HepG2 (cell line): ENCODE measurements around the gene CEMP1. TPM values are rescaled to one million over a fixed set of nuclear protein-coding genes. Genes with fewer than 3 reads are reported as not detected.

ENCODE experiments used
- AGO2 ChIP-seq: fragments of 200-400 bp; formaldehyde crosslinking; optimal IDR thresholded peaks from 2 replicates; pipeline ENCODE3; 2017; ENCODE audit warnings: mild to moderate bottlenecking, low read depth, low read length, moderate library complexity
- ATRX ChIP-seq: sonication (generic); formaldehyde crosslinking; IDR thresholded peaks from 2 replicates; pipeline ENCODE4 v1.4.0; 2020; ENCODE audit warnings: missing genetic modification reagents, borderline replicate concordance
- BCL3 ChIP-seq: sonication (generic); formaldehyde crosslinking; IDR thresholded peaks from 2 replicates; pipeline ENCODE4 v1.5.1; 2020; ENCODE audit warnings: mild to moderate bottlenecking, missing genetic modification reagents, moderate library complexity
- DRAP1 ChIP-seq: IDR thresholded peaks from 2 replicates; pipeline ENCODE4 v1.6.1; 2016; ENCODE audit warnings: missing genetic modification reagents, missing compliant biosample characterization
- EEA1 ChIP-seq: sonication (generic); formaldehyde crosslinking; IDR thresholded peaks from 2 replicates; pipeline ENCODE4 v1.5.1; 2020; ENCODE audit warnings: mild to moderate bottlenecking, missing genetic modification reagents, borderline replicate concordance
- EHMT2 ChIP-seq: fragments of 200-600 bp; sonication (generic); IDR thresholded peaks from 2 replicates; pipeline ENCODE4 v1.7.0; 2017; ENCODE audit warnings: antibody characterized with exemption, low read depth, low read length, borderline replicate concordance
- HCFC1 ChIP-seq: fragments of 150-350 bp; IDR thresholded peaks from 2 replicates; pipeline ENCODE4 v1.6.1; 2014; ENCODE audit warnings: low read depth, low read length
- HDAC1 ChIP-seq: sonication (generic); formaldehyde crosslinking; IDR thresholded peaks from 2 replicates; pipeline ENCODE4 v1.5.1; 2020; ENCODE audit warnings: mild to moderate bottlenecking, missing genetic modification reagents
- IRF1 ChIP-seq: sonication (generic); formaldehyde crosslinking; IDR thresholded peaks from 2 replicates; pipeline ENCODE4 v1.4.0; 2020; ENCODE audit warnings: low read depth, mild to moderate bottlenecking, missing genetic modification reagents
- RFX3 ChIP-seq: IDR thresholded peaks from 2 replicates; pipeline ENCODE4 v1.6.1; 2016; ENCODE audit warnings: missing biosample characterization, missing genetic modification reagents
- SAFB2 ChIP-seq: sonication (generic); formaldehyde crosslinking; IDR thresholded peaks from 2 replicates; pipeline ENCODE4 v1.5.1; 2020; ENCODE audit warnings: missing genetic modification reagents, low read depth, mild to moderate bottlenecking, borderline replicate concordance
- SP5 ChIP-seq: IDR thresholded peaks from 2 replicates; pipeline ENCODE4 v1.6.1; 2016; ENCODE audit warnings: low read depth, borderline replicate concordance
- TFDP2 ChIP-seq: sonication (generic); formaldehyde crosslinking; IDR thresholded peaks from 2 replicates; pipeline ENCODE4 v1.4.0; 2020; ENCODE audit warnings: missing genetic modification reagents
- U2AF2 ChIP-seq: fragments of 200-400 bp; formaldehyde crosslinking; IDR thresholded peaks from 2 replicates; pipeline ENCODE4 v1.6.1; 2017; ENCODE audit warnings: low read depth, mild to moderate bottlenecking, low read length
- ZFY ChIP-seq: sonication (generic); formaldehyde crosslinking; IDR thresholded peaks from 2 replicates; pipeline ENCODE4 v1.4.0; 2020; ENCODE audit warnings: missing genetic modification reagents
- ZGPAT ChIP-seq: IDR thresholded peaks from 2 replicates; pipeline ENCODE4 v1.6.1; 2016; ENCODE audit warnings: mild to moderate bottlenecking
- ZIK1 ChIP-seq: sonication (generic); formaldehyde crosslinking; IDR thresholded peaks from 2 replicates; pipeline ENCODE4 v1.5.0; 2020; ENCODE audit warnings: mild to moderate bottlenecking, low read depth, missing genetic modification reagents, borderline replicate concordance
- ZNF513 ChIP-seq: sonication (generic); formaldehyde crosslinking; conservative IDR thresholded peaks from 2 replicates; pipeline ENCODE4 v1.5.0; 2020; ENCODE audit warnings: missing genetic modification reagents
- ZNF580 ChIP-seq: IDR thresholded peaks from 2 replicates; pipeline ENCODE4 v1.6.1; 2016; ENCODE audit warnings: low read depth, borderline replicate concordance
- ZNF678 ChIP-seq: sonication (generic); formaldehyde crosslinking; IDR thresholded peaks from 2 replicates; pipeline ENCODE4 v1.4.0; 2020; ENCODE audit warnings: mild to moderate bottlenecking, missing genetic modification reagents
- ZNF746 ChIP-seq: sonication (generic); formaldehyde crosslinking; IDR thresholded peaks from 2 replicates; pipeline ENCODE4 v1.8.0; 2022; ENCODE audit warnings: mild to moderate bottlenecking, missing genetic modification reagents
- ZNF772 ChIP-seq: sonication (generic); formaldehyde crosslinking; IDR thresholded peaks from 2 replicates; pipeline ENCODE4 v1.5.0; 2020; ENCODE audit warnings: mild to moderate bottlenecking, missing genetic modification reagents
- ZSCAN30 ChIP-seq: sonication (generic); formaldehyde crosslinking; IDR thresholded peaks from 2 replicates; pipeline ENCODE4 v1.5.0; 2020; ENCODE audit warnings: mild to moderate bottlenecking, missing genetic modification reagents
- polyA plus RNA-seq, 8 experiments: library from polyadenylated mRNA; depleted of rRNA in 3 of 8; stranded (reverse) in 7 of 8; unstranded in 1 of 8; fragments of >200 nt; fragmentation: Illumina TruSeq in 4 of 8; extraction: Trizol in 4 of 8; gene quantifications; 2 replicates each; pipeline versions ENCODE4 v1.2.1 to v1.2.3, GENCODE V29; 2011 to 2016; ENCODE audit warnings: low read depth in 4 of 8, missing spikeins in 1 of 8, mixed read lengths in 1 of 8; ENCODE audit not compliant: insufficient read depth in 1 of 8
- total RNA-seq, 5 experiments: library from RNA; depleted of rRNA; stranded (reverse); fragments of >200 nt; fragmentation: Illumina TruSeq; extraction: Trizol; gene quantifications; 2 replicates each; pipeline ENCODE4 v1.2.3, GENCODE V29; 2016; ENCODE audit warnings: low read depth in 1 of 5

Gene CEMP1
- total and polyA plus RNA-seq, 2 of the 13 experiments (the other 11 are each of a cell fraction or from before 2014, with no cell fraction given) = not detected

- no peak for TF ChIP-seq ZNF513 (CRISPR knock-in tag)
- no peak for TF ChIP-seq ZNF746
- TF ChIP-seq TFDP2 (CRISPR knock-in tag) = no peak
- no peak for TF ChIP-seq IRF1 (CRISPR knock-in tag)
- TF ChIP-seq ZSCAN30 (CRISPR knock-in tag) = no peak
- TF ChIP-seq EEA1 (CRISPR knock-in tag) = no peak
- TF ChIP-seq DRAP1 (CRISPR knock-in tag) = no peak
- no peak for TF ChIP-seq SP5 (CRISPR knock-in tag)
- peak; percentile 39; the same call in 1 of the 2 replicates for TF ChIP-seq ZFY (CRISPR knock-in tag)
- TF ChIP-seq ZNF678 (CRISPR knock-in tag) = no peak
- no peak for TF ChIP-seq SAFB2 (CRISPR knock-in tag)
- TF ChIP-seq ZGPAT (CRISPR knock-in tag) = 0 out of 2 replicates have a peak, but pooled peaks have one; percentile 38
- TF ChIP-seq HDAC1 = peak; percentile 60
- TF ChIP-seq HCFC1 = no peak
- TF ChIP-seq AGO2 = peak; percentile 49
- TF ChIP-seq ZIK1 (CRISPR knock-in tag) = no peak
- no peak for TF ChIP-seq EHMT2
- TF ChIP-seq BCL3 (CRISPR knock-in tag) = no peak
- TF ChIP-seq ZNF580 (CRISPR knock-in tag) = peak; percentile 72; the same call in 1 of the 2 replicates
- TF ChIP-seq RFX3 (CRISPR knock-in tag) = no peak
- TF ChIP-seq ZNF772 (CRISPR knock-in tag) = no peak
- no peak for TF ChIP-seq U2AF2
- TF ChIP-seq ATRX = no peak
Observed at GRCh38 chr16:2500918-2501750, 30.1 kb downstream of the CEMP1 start (continued).
